IPS-18c (cell line): ENCODE measurements around the gene MMUT.
"Not testable (repeated sequence)": the region's sequence is repeated elsewhere in the genome, so short reads cannot be mapped to it uniquely, and the experiment has no call there.

Source experiments
- H3K4me3 ChIP-seq: 2 replicates; pipeline ENCODE4 v1.7.0; 2013; ENCODE audit warnings: low read depth, mild to moderate bottlenecking, low read length, moderate library complexity; ENCODE audit not compliant: insufficient read depth
- H3K9me3 ChIP-seq: one replicate; pipeline ENCODE4 v1.6.1; 2013; ENCODE audit warnings: mild to moderate bottlenecking, low read length, moderate library complexity; ENCODE audit not compliant: control insufficient read depth, insufficient read depth

The MMUT gene

GRCh38 chr6:49462927-49463611, at the start of gene MMUT, which contains the start of gene CENPQ:
MMUT (minus strand) TSS chr6:49463253; CDS start chr6:49459466, 3,787 bp downstream.
CENPQ (plus strand) TSS chr6:49463370; CDS start chr6:49470177, 6,807 bp downstream.
- H3K9me3 ChIP-seq, result no peaks in the 10 kb centered on the region
- peak within 1 kb of the TSS; percentile 88 for H3K4me3 ChIP-seq

- no peaks in the 10 kb centered on the region for H3K9me3 ChIP-seq
- no peak overlapping the region for H3K4me3 ChIP-seq
These were observed 46.3 kb upstream of the MMUT start for GRCh38 chr6:49509342-49509741.

DNA sequence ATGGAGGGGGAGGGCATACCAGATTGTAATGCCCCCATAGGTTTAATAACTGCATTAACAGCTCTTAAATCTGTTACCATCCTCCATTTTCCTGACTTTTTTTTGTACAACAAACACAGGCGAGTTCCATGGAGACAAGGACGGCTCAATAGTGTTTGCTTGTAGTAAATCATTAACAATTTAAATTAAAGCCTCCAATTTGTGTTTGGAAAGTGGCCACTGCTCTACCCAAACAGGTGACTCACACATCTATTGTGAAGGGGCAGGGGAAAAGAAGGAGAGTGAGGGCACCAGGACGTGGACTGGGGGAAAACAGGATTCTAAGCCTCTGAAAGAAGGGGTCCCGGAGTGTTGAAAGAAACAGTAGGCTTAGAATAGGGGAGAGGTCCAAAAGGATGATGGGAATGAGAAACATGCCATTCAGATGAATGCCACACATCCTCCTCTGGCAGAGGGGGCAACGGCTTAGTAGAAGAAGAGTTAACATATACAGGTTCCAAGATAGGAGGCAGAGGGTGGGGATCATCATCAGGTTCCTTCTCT, 43.6 kb upstream of the MMUT start:
- Histone ChIP-seq H3K9me3 (no peaks in the 10 kb centered on the region), H3K4me3 (no peak overlapping the region)

- no peaks in the 10 kb centered on the region for H3K9me3 ChIP-seq
- no peak overlapping the region for H3K4me3 ChIP-seq
These were observed 41.6 kb upstream of the MMUT start for GRCh38 chr6:49504666-49505065.

- Histone ChIP-seq H3K9me3 (no peaks in the 10 kb centered on the region), H3K4me3 (no peak within 1 kb of the TSS)
These were observed 36.6 kb upstream of the MMUT start, which contains the start of gene GLYATL3 for GRCh38 chr6:49499623-49500022. GLYATL3 (plus strand) TSS chr6:49499923; CDS start chr6:49511991, 12,068 bp downstream.

DNA sequence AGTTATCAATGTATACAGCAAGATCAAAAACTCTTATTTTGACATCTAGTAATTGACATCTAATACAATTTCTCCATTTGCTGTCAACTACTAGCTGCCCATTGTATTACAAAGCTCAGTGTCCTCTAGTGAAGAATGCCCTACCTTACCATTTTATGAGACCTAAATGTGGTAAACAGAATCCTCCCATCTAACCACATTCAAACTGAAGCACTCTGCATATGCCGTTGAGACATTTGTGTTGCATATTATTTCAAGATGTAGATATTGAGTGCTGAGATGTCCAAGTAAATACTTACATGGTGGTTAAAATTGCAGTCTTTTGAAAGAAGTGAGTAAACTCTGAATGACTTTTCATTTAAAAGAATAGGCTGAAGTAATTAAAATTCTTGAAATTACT, 36.1 kb upstream of the MMUT start:
- H3K4me3 ChIP-seq, result no peak overlapping the region

DNA sequence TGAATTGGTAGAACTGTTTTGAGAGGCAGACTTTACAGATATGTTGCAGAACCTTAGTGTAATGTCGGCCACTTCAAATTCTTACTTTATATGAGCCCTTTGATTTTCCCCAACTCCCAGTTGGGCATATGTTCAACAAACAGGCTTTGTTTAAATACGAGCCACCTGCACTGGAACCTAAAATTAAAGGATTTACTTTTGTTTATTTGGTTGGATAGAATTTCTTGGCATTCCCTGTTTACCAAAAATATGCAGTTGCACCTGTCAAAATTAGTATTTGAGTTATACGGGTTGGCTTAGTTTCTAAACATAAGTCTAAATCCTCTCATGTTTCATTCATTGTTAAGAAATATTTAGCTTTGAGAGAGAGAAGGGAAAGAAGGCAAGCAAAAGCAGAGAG, 34.3 kb upstream of the MMUT start:
- no peak overlapping the region for H3K4me3 ChIP-seq

More for the DNA sequence above, 36.1 kb upstream of the MMUT start:
- H3K9me3 ChIP-seq, result no peaks in the 10 kb centered on the region

DNA sequence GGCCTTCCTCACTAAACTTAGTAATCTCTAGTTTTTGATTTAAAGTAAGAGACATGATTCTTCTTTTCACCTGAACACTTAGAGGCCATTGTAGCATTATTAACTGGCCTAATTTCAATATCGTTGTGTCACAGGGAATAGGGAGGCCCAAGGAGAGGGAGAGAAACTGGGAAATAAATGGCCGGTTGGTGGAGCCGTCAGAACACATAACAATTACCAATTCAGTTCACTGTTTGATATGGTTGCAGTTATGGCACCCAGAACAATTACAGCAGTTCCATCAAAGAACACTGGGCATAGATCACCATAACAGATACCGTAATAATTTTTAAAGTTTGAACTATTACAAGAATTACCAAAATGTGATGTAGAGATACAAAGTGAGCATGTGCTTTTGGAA, 27.6 kb upstream of the MMUT start:
- no peak overlapping the region for H3K4me3 ChIP-seq
- no peaks in the 10 kb centered on the region for H3K9me3 ChIP-seq

More for the DNA sequence above, 34.3 kb upstream of the MMUT start:
- H3K9me3 ChIP-seq, result no peaks in the 10 kb centered on the region

DNA sequence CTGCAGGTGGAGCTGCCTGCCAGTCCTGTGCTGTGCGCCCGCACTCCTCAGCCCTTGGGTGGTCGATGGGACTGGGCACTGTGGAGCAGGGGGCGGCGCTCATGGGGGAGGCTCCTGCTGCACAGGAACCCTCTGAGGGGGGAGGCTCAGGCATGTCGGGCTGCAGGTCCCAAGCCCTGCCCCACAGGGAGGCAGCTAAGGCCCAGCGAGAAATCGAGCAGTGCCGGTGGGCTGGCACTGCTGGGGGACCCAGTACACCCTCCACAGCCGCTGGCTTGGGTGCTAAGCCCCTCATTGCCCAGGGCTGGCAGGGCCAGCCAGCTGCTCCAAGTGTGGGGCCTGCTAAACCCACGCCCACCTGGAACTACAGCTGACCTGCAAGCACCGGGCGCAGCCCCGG, 20.3 kb upstream of the MMUT start:
- not testable (repeated sequence) for H3K9me3 ChIP-seq

DNA sequence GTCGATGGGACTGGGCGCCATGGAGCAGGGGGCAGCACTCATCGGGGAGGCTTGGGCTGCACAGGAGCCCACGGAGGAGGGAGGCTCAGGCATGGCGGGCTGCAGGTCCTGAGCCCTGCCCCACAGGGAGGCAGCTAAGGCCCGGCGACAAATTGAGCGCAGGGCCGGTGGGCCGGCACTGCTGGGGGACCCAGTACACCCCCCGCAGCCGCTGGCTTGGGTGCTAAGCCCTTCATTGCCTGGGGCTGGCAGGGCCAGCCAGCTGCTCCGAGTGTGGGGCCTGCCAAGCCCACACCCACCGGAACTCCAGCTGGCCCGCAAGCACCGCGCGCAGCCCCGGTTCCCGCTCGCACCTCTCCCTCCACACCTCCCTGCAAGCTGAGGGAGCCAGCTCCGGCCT, 18.8 kb upstream of the MMUT start:
- not testable (repeated sequence) for H3K9me3 ChIP-seq, H3K4me3 ChIP-seq

More for the DNA sequence above, 20.3 kb upstream of the MMUT start:
- not testable (repeated sequence) for H3K4me3 ChIP-seq

GRCh38 chr6:49479308-49479970, 16.4 kb upstream of the MMUT start:
- H3K4me3 ChIP-seq, result no peak overlapping the region

DNA sequence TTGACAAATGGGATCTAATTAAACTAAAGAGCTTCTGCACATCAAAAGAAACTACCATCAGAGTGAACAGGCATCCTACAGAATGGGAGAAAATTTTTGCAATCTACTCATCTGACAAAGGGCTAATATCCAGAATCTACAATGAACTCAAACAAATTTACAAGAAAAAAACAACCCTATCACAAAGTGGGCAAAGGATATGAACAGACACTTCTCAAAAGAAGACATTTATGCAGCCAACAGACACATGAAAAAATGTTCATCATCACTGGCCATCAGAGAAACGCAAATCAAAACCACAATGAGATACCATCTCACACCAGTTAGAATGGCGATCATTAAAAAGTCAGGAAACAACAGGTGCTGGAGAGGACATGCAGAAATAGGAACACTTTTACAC, 13.5 kb upstream of the MMUT start:
- not testable (repeated sequence) for H3K9me3 ChIP-seq, H3K4me3 ChIP-seq

More at GRCh38 chr6:49479308-49479970, 16.4 kb upstream of the MMUT start:
- no peaks in the 10 kb centered on the region for H3K9me3 ChIP-seq

- Histone ChIP-seq H3K9me3 (no peaks in the 10 kb centered on the region), H3K4me3 (no peak overlapping the region)
These were observed 5.0 kb upstream of the MMUT start for GRCh38 chr6:49468042-49468441.

- no peak overlapping the region for H3K4me3 ChIP-seq
- H3K9me3 ChIP-seq, result no peaks in the 10 kb centered on the region
These were observed 1.6 kb upstream of the MMUT start for GRCh38 chr6:49464691-49465090.

DNA sequence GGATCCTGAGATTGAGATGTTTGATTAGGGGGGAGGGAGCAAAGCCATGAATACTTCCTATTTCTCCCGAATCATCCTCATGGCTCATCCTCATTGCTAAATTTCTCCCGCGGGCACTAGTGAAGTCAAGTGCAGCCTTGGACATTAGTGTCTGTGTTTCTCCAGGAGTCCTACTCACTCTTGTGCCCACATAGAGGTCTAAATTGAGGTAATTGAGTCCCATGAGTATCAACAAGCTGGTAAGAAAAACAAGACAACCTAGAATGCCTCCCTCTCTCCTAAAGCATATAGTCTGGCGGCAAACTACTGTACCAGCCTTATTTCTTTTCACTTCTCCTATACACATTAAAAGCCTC, 537 bp upstream of the MMUT start:
- peak overlapping the region; percentile 88 for H3K4me3 ChIP-seq
- H3K9me3 ChIP-seq, result no peaks in the 10 kb centered on the region

DNA sequence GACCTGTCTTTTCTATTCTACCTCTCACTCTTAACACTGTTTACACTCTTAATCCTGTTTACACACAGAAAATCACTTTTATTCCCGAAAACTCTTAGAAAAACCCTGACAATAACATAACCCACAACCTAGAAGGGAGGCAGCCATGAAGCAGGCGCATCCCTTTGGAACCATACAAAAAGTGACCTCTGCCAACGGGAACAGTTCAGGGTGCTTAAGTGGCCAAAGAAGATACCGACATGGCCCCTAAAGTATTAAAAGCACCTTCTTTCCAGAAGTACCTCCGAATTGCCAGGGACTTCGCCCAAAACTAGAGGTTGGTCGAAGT, 490 bp downstream of the MMUT start:
- peak overlapping the region; percentile 88 for H3K4me3 ChIP-seq

GRCh38 chr6:49462071-49462470, 982 bp downstream of the MMUT start:
- H3K9me3 ChIP-seq, result no peaks in the 10 kb centered on the region

More for the DNA sequence above, 490 bp downstream of the MMUT start:
- no peaks in the 10 kb centered on the region for H3K9me3 ChIP-seq

DNA sequence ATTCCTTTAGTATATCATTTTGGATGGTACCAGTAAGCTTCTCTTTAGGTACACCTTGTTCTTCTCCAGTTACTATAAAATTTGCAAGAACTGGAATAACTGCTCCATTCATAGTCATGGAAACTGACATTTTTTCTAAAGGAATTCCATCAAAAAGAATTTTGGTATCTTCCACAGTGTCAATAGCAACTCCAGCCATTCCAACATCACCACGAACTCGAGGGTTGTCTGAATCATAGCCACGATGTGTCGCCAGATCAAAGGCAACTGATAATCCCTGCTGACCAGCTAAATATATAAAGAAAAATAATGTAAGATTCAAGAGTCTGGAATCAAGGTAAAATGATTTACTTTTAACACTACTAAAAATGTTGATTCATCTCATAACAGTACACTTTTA, 5.3 kb downstream of the MMUT start:
- no peaks in the 10 kb centered on the region for H3K9me3 ChIP-seq
- no peak overlapping the region for H3K4me3 ChIP-seq

More at GRCh38 chr6:49462071-49462470, 982 bp downstream of the MMUT start:
- H3K4me3 ChIP-seq, result peak overlapping the region; percentile 88; the same call in 1 of the 2 replicates
